Gastroesophageal sphincter (tissue), 3 donors: ENCODE measurements around the gene GALNT10.

Experiments used
- POLR2AphosphoS5 ChIP-seq: sonication (generic); formaldehyde crosslinking; IDR thresholded peaks from one replicate; pipeline ENCODE4 v1.6.1; 2017; ENCODE audit warnings: antibody characterized with exemption
- TF ChIP-seq, protein P1 (sequence below), 4 experiments: fragments of 200-600 bp in 2 of 4; fragments of 450-650 bp in 2 of 4; sonication (generic) in 1 of 4; IDR thresholded peaks; one replicate each; pipeline ENCODE4 v1.5.1; 2017 to 2019; ENCODE audit warnings: antibody characterized with exemption in 4 of 4, mild to moderate bottlenecking in 2 of 4, moderate library complexity in 2 of 4

DNA sequence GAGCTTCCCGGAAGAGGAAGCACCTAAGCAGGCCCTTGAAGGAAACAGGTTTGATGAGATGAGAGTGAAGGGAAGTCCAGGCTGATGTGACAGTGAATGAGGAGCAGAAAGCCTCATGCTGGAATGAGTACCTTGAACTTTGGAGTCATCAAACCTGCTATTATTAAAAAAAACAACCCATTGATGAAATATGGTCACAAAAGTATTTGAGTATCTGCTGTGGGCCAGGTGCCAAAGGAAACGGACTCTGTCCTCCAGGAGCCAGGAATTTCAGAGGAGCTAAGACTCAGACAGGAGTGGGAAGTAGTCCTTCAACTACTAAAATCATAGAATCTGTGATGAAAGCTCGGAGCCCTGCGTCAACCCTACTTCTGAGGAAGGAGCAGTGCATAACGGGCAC, 275.6 kb downstream of the GALNT10 start:
- TF ChIP-seq, protein P1, sequence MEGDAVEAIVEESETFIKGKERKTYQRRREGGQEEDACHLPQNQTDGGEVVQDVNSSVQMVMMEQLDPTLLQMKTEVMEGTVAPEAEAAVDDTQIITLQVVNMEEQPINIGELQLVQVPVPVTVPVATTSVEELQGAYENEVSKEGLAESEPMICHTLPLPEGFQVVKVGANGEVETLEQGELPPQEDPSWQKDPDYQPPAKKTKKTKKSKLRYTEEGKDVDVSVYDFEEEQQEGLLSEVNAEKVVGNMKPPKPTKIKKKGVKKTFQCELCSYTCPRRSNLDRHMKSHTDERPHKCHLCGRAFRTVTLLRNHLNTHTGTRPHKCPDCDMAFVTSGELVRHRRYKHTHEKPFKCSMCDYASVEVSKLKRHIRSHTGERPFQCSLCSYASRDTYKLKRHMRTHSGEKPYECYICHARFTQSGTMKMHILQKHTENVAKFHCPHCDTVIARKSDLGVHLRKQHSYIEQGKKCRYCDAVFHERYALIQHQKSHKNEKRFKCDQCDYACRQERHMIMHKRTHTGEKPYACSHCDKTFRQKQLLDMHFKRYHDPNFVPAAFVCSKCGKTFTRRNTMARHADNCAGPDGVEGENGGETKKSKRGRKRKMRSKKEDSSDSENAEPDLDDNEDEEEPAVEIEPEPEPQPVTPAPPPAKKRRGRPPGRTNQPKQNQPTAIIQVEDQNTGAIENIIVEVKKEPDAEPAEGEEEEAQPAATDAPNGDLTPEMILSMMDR (IDR thresholded peaks at IDR 0.05): no peak
- TF ChIP-seq POLR2AphosphoS5: no peak
